ENCODE measurements around the gene CELF5. TPM values are rescaled to one million over a fixed set of nuclear protein-coding genes. Genes with fewer than 3 reads are reported as not detected.
A peak's percentile ranks its signal among the peaks of the same experiment; 100 is the strongest.

The CELF5 gene
- total and polyA plus RNA-seq, 2 experiments from 2014 or later: 1.1 TPM; not detected in 1

DNA sequence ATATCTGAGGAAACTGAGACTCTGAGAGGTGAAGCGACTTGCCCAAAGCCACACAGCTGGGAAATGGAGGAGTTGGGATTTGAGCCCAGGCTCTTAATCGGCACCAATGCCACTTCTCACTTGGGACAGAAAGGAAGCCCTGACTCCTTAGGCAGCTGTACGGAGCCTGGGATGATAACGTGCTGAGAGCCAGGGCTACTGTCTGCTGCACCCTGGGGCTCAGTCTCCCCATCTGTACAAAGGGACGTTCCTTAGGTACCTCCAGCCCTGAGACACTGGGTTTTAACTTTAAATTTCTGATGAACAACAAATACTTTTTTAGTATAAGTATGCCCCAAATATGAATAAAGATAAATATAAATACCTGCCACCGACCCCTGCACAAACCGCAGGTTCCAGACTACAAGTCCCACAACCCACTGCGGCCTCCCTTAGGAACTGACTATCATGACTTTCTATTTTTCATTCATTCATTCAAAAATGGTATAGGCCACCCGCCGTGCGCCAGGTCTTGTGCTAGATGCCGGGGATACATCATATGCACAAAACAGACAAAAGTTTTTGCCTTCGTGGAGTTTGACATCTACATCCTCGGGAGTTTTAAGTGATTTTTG, 39.5 kb upstream of the CELF5 start:
- H3K79me2 ChIP-seq (ENCODE audit: insufficient read depth): peaks cover 37% of the 10 kb centered on the region
- H4K20me1 ChIP-seq (ENCODE audit: insufficient read depth): no peaks in the 10 kb centered on the region
- 7 to 9% methylated on average over 14 of the region's 14 CpGs for WGBS, 2 experiments (ENCODE audit: low coverage in 1 of 2, low lambda C conversion rate in 2 of 2, missing lambda C conversion rate in 2 of 2)
- H3F3A ChIP-seq (ENCODE audit: insufficient read depth): no peaks in the 10 kb centered on the region
- H3K27me3 ChIP-seq (replicated peaks; ENCODE audit: insufficient read depth): no peaks in the 10 kb centered on the region
- H2AFZ ChIP-seq: peak overlapping the region; percentile 98
- no peak overlapping the region for H3K27ac ChIP-seq
- TF ChIP-seq EZH2phosphoT487 (IDR thresholded peaks at IDR 0.05; ENCODE audit: insufficient read depth, low read depth): no peak
- TF ChIP-seq EZH2 (IDR thresholded peaks at IDR 0.05; ENCODE audit: insufficient read depth, poor library complexity, severe bottlenecking): no peak
- peak overlapping the region; percentile 91 for H3K4me2 ChIP-seq (ENCODE audit: unreplicated experiment)
- H3K36me3 ChIP-seq (ENCODE audit: low read depth): no peaks in the 10 kb centered on the region
- peak overlapping the region; percentile 88 for H3K9ac ChIP-seq
- H3K9me2 ChIP-seq (ENCODE audit: insufficient read depth): no peaks in the 10 kb centered on the region
- peaks cover 10% of the 10 kb centered on the region for H3K4me1 ChIP-seq (ENCODE audit: insufficient read depth)
- H3K9me3 ChIP-seq (ENCODE audit: low read depth): no peaks in the 10 kb centered on the region
- in situ Hi-C loops (cut with MboI): no loop called here
- peak; percentile 85 for DNase-seq
- H3K4me3 ChIP-seq: peak overlapping the region; percentile 88

DNA sequence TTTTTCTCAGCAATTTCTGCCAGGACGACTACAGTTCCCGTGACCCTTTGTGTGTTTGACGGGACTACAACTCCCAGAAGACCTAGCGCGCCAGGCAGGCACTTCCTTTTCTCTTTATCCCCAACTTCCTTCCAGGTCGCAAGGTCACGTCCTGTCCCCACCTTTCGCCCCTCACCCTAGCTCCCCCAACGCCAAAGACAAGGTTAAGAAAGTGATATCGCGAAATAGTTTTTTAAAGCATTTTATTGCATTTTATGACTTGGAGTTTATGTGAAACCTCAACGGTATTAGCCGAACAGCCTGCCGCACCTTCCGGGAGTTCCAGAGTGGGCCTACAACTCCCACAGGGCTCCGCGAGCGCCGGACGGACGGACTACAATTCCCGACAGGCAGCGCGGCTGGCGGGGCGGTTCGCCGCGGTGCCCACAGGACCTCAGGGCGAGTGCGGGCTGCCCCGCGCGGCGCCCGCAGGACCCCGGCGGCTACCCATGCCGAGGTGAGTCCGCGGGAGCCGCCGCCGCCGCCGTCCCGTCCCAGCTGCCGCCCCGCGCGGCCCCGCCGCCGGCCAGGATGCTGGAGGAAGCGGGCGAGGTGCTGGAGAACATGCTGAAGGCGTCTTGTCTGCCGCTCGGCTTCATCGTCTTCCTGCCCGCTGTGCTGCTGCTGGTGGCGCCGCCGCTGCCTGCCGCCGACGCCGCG, 38.9 kb upstream of the CELF5 start, which contains the start of gene NCLN:
NCLN (plus strand) TSS at position 470 of the 699 bp plus-strand sequence; CDS start at position 571, 101 bp downstream.
- TF ChIP-seq EZH2 (IDR thresholded peaks at IDR 0.05; ENCODE audit: insufficient read depth, poor library complexity, severe bottlenecking) (no peak), EZH2phosphoT487 (IDR thresholded peaks at IDR 0.05; ENCODE audit: insufficient read depth, low read depth) (no peak)
- H3K9me2 ChIP-seq (ENCODE audit: insufficient read depth): no peaks in the 10 kb centered on the region
- 1% methylated on average over 42 to 43 of the region's 69 CpGs for WGBS, 2 experiments (ENCODE audit: low coverage in 1 of 2, low lambda C conversion rate in 2 of 2, missing lambda C conversion rate in 2 of 2)
- H3K4me2 ChIP-seq (ENCODE audit: unreplicated experiment): peak within 1 kb of the TSS; percentile 95
- H3F3A ChIP-seq (ENCODE audit: insufficient read depth): no peaks in the 10 kb centered on the region
- peak within 1 kb of the TSS; percentile 88 for H3K4me3 ChIP-seq
- no peaks in the 10 kb centered on the region for H3K9me3 ChIP-seq (ENCODE audit: low read depth)
- no peaks in the 10 kb centered on the region for H3K36me3 ChIP-seq (ENCODE audit: low read depth)
- in situ Hi-C loops (cut with MboI): no loop called here
- H4K20me1 ChIP-seq (ENCODE audit: insufficient read depth): no peaks in the 10 kb centered on the region
- DNase-seq: peak; percentile 97
- peaks cover 44% of the 10 kb centered on the region for H3K79me2 ChIP-seq (ENCODE audit: insufficient read depth)
- H3K9ac ChIP-seq: peak within 1 kb of the TSS; percentile 88
- peak within 1 kb of the TSS; percentile 98 for H2AFZ ChIP-seq
- peaks cover 10% of the 10 kb centered on the region for H3K4me1 ChIP-seq (ENCODE audit: insufficient read depth)
- peak within 1 kb of the TSS; percentile 46 for H3K27ac ChIP-seq
- H3K27me3 ChIP-seq (replicated peaks; ENCODE audit: insufficient read depth): no peaks in the 10 kb centered on the region

GRCh38 chr19:3186160-3186688, 38.2 kb upstream of the CELF5 start:
- DNase-seq: peak; percentile 47
- H3K4me2 ChIP-seq (ENCODE audit: unreplicated experiment): peak overlapping the region; percentile 95
- peaks cover 50% of the 10 kb centered on the region for H3K79me2 ChIP-seq (ENCODE audit: insufficient read depth)
- H3K27ac ChIP-seq: peak overlapping the region; percentile 46
- WGBS, 2 experiments (ENCODE audit: low coverage in 1 of 2, low lambda C conversion rate in 2 of 2, missing lambda C conversion rate in 2 of 2): 2% methylated on average over 24 to 25 of the region's 38 CpGs
- no peaks in the 10 kb centered on the region for H3K9me2 ChIP-seq (ENCODE audit: insufficient read depth)
- peaks cover 10% of the 10 kb centered on the region for H3K4me1 ChIP-seq (ENCODE audit: insufficient read depth)
- in situ Hi-C loops (cut with MboI): no loop called here
- no peaks in the 10 kb centered on the region for H3K36me3 ChIP-seq (ENCODE audit: low read depth)
- peak overlapping the region; percentile 88 for H3K9ac ChIP-seq
- peak overlapping the region; percentile 69 for H2AFZ ChIP-seq
- H3K9me3 ChIP-seq (ENCODE audit: low read depth): no peaks in the 10 kb centered on the region
- TF ChIP-seq EZH2phosphoT487 (IDR thresholded peaks at IDR 0.05; ENCODE audit: insufficient read depth, low read depth) (no peak), EZH2 (IDR thresholded peaks at IDR 0.05; ENCODE audit: insufficient read depth, poor library complexity, severe bottlenecking) (no peak)
- peak overlapping the region; percentile 88 for H3K4me3 ChIP-seq
- no peaks in the 10 kb centered on the region for H3F3A ChIP-seq (ENCODE audit: insufficient read depth)
- no peaks in the 10 kb centered on the region for H4K20me1 ChIP-seq (ENCODE audit: insufficient read depth)
- no peaks in the 10 kb centered on the region for H3K27me3 ChIP-seq (replicated peaks; ENCODE audit: insufficient read depth)

DNA sequence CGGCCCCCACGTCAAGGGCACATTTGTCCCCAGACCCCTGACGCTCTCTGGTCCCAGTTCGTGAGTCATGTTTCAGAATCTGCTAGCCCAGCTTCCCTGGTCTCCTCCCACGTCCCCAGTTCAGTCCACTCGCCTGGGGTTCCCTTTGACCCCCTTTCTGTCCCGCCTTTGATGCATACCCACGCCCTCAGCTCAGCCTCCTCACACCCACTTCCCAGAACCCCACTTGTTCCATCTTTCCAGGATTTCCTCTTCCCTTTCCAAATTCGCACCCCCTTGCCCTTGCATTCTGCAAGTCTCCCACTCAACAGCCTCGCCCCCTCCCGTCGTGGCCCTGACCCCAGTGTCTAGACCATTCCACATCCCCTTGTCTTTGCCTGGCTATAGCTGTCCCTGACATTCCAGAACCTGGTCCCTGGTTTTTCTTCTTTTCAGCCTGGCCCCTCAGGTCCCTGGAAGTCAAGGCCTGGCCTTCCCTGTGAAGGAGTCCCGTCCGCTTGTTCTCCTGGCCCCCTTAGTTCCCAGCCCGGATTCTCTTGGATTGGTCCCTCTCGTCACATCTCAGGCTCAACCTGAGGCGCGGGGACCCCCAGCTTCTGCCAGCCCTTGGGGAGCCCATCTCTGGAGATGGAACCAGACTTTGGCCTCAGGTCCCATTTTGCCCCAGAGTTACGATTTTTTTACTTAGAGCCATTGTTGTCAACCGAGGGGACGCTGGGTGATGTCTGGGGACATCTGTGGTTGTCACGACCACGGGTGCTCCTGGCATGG, 37.4 kb upstream of the CELF5 start:
- peaks cover 10% of the 10 kb centered on the region for H3K4me1 ChIP-seq (ENCODE audit: insufficient read depth)
- H2AFZ ChIP-seq: no peak overlapping the region
- peak overlapping the region; percentile 88 for H3K9ac ChIP-seq
- H3K27ac ChIP-seq: peak overlapping the region; percentile 46; the same call in 1 of the 2 replicates
- H3K36me3 ChIP-seq (ENCODE audit: low read depth): no peaks in the 10 kb centered on the region
- H4K20me1 ChIP-seq (ENCODE audit: insufficient read depth): no peaks in the 10 kb centered on the region
- peak overlapping the region; percentile 95 for H3K4me2 ChIP-seq (ENCODE audit: unreplicated experiment)
- peak overlapping the region; percentile 88 for H3K4me3 ChIP-seq
- no peaks in the 10 kb centered on the region for H3K9me2 ChIP-seq (ENCODE audit: insufficient read depth)
- 61 to 64% methylated on average over 21 to 23 of the region's 23 CpGs for WGBS, 2 experiments (ENCODE audit: low coverage in 1 of 2, low lambda C conversion rate in 2 of 2, missing lambda C conversion rate in 2 of 2)
- H3F3A ChIP-seq (ENCODE audit: insufficient read depth): no peaks in the 10 kb centered on the region
- H3K9me3 ChIP-seq (ENCODE audit: low read depth): no peaks in the 10 kb centered on the region
- H3K27me3 ChIP-seq (replicated peaks; ENCODE audit: insufficient read depth): no peaks in the 10 kb centered on the region
- TF ChIP-seq EZH2phosphoT487 (IDR thresholded peaks at IDR 0.05; ENCODE audit: insufficient read depth, low read depth): no peak
- no peak for TF ChIP-seq EZH2 (IDR thresholded peaks at IDR 0.05; ENCODE audit: insufficient read depth, poor library complexity, severe bottlenecking)
- H3K79me2 ChIP-seq (ENCODE audit: insufficient read depth): peaks cover 58% of the 10 kb centered on the region
- DNase-seq: peak; percentile 49
- in situ Hi-C loops (cut with MboI): no loop called here

Measured in GM23248 (cell line).